ENCODE data around the gene PHACTR3. TPM values are rescaled to one million over a fixed set of nuclear protein-coding genes. Genes with fewer than 3 reads are reported as not detected.
"Not testable (repeated sequence)": the region's sequence is repeated elsewhere in the genome, so short reads cannot be mapped to it uniquely, and the experiment has no call there.

Gene PHACTR3
- total RNA-seq: not detected in 2 replicates

DNA sequence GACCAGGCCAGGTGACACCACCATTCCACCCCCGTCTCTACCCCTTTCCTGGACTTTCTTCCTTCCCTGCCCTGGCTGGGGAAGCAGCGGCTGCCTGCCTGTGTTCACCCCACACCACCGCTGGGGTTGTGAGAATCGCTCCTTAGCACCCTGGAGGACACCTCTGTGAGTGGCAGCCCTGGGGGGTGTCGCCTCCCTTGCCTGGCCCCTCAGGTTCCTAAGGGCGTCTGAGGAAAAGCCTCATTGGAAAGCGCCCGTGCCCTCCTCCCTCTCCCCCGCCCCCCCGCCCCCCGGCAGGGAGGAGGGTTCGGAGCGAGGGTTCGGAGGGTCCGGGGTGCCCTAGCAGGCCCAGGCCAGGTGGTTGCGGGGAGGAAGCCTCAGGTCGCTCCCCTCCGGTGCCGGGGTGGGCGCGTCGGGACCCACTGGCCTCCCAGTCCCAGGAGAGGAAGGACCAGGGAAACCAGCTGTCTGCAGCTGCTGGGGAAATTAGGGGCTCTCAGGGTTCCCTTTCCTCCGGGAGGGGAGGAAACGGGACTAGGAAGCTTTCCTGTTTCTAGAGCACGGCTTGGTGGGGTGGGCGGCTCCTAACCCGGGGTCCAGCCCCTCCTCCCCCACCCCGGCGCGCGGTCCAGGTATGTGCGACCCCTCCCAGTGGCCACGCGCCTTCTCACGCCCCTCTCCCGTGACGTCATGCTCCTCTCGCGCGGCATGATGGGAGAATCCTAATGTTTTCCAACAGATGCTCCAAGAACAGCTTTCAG is at the start of gene PHACTR3:
PHACTR3 (plus strand) TSS at position 760 of the 761 bp plus-strand sequence. CDS start 475 bp downstream, outside the sequence.
- intact Hi-C loops (cut with micrococcal nuclease): no loop called here

DNA sequence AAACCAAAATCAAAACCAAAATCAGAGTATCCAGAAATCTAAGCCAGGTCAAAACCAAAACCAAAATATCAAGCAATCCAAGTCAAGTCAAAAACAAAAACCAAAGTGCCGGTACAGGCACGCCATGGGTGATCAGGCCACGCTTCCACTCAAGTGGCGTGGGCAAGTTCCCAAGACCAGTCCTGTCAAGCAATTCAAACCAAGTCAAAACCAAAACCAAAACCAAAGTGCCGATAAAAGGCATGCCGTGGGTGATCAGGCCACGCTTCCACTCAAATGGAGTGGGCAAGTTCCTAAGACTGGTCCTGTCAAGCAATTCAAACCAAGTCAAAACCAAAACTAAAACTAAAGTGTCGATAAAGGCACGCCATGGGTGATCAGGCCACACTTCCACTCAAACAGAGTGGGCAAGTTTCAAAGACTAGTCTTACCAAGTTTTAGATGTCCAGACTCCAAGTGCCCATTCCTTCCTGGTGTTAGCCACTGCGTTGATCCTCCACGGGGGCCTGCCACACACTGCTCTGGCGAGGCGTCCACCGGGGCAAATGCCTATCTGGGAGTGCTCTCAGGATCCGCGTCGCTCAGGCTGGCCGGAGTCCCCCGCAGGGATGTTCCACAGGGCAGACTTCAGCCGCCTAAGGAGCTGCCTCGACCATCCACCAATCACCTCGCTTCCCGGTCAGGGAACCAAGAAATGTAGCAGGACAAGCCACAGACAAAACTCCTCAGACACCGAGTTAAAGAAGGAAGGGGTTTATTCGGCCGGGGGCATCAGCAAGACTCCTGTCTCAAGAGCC is 46.4 kb upstream of the PHACTR3 start:
- intact Hi-C loops (cut with micrococcal nuclease): not testable (repeated sequence)

DNA sequence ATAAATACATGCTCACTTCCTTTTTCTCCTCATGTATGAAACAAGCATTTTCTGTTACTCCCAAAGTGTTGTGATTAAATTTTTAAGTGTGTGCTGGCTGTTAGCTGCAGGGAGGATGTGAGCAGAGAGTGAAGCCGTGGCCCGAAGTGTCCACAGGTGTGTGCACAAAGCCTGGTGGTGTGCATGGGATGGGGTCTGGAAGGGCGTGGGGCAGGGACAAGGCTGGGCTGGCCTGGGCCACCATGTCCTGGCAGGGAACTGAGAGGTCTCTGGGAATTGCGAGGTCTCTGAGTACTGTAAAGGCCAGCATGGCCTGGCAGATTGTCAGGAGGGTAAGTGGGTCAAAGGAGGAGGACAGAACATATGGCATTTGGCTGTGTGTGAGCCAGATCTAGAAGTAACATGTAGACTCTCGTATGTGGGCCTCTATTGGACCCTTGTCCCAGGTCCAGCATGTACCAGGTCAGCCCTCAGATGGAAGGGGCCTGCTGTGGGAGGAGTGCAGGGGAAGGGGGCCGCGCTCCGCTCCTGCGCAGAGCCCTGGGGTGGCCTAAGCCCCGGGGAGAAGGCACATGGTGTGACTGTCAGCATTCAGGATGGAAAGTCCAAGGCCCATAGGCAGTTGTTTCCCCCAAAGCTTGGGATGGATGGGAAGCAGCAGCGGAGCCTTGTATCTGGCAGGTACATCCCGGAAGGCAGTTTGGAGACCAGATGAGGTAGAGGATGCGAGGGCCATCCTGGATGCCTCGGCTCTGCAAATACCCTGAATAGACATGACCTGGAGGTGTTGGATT is 45.1 kb upstream of the PHACTR3 start:
- intact Hi-C loops (cut with micrococcal nuclease): no loop called here

DNA sequence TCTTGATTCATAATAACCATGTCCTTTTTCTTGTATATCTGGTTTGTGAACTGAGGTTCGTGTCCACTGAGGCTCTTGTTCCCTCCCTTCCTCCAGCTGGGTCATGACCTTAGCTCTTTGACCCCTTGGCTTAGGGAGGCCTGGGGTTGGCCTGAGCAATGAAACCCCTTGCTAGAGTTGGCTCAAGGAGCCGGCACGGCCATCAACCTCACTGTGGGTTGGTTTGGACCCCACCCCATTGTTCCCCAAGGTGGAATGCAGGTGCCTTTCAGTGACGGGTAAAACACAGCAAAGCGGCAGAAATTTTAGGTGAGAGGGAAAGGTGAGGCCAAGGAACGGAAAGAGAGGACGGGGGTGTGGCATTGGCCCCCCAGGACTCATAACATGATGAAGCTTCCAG is 44.5 kb upstream of the PHACTR3 start:
- intact Hi-C loops (cut with micrococcal nuclease): no loop called here

DNA sequence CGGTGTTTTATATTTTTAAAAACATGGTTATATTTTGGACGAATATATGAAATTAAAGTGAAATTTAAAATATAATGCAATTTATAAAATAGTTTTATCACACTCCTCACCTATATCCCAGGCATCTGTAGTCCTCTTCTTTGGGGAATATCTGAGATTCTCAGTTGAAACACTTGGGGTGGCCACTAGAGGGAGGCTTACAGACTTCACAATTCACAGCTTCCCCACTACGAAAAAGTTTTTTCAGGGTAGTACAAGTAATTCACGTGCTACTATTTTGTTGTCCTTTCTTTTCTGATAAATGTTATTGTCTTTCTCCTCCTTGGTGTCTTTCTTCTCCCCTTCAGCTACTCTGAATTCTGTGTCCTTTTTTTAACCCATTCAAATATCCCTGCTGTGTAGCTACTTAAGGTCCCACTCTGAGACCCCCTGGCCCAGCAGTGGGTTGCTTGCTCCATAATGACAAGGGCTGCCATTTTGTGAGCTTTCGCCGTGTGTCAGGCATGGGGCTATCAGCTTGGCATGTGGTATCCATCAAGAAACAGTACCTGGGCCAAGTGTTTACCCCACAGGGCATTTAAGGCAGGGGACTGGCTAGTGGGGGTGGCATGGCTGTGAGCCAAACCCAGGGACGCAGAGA is 43.6 kb upstream of the PHACTR3 start:
- intact Hi-C loops (cut with micrococcal nuclease): no loop called here

DNA sequence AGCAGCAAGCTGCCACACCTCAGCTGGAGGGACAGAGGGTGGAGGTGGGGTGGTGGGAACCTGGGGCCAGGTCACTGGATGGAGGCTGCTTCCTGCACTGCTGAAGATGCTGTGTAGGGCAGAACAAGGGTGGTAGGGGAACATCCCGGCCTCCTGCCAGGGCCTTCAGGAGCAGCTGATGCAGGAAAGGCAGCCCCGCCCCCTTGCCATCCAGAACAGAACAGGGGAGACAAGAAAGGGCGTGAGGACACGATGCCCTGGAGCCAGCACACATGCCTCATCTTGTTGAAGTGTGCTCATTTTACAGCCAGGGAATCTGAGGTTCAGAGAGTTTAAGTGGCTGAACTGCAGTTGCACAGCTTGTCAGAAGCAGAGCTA is 43.1 kb upstream of the PHACTR3 start:
- intact Hi-C loops (cut with micrococcal nuclease): no loop called here

DNA sequence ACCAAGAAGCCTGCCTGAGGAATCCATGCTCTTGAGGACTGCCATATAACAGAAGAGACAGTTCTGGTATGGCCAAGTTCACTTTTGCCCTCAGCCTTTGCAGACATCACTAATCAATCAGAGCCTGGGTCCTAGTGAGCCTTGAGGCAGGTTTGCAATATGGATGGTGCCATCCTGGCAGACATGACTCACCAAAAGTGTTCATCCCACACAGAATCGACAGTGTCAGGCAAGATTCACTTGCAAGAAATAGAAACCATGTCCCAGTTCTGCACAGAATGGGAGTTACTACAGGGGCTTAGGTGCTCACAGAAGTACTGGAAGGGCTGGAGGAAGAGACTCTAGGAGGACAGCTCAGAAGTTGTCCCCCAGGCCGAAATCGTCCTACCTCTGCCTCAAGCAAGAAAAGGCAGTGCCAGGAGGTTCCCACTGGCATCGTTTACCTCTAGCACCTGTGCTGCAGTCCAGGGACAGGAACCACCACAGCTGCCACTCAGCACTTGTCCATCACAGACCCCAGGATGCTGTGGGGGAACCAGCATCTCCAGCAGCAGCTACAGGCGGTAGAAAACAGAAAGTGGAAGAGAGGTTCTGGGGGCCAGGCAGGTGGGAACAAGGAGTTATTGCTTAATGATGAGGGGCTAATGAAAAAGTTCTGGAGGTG is 42.6 kb upstream of the PHACTR3 start:
- intact Hi-C loops (cut with micrococcal nuclease): no loop called here

DNA sequence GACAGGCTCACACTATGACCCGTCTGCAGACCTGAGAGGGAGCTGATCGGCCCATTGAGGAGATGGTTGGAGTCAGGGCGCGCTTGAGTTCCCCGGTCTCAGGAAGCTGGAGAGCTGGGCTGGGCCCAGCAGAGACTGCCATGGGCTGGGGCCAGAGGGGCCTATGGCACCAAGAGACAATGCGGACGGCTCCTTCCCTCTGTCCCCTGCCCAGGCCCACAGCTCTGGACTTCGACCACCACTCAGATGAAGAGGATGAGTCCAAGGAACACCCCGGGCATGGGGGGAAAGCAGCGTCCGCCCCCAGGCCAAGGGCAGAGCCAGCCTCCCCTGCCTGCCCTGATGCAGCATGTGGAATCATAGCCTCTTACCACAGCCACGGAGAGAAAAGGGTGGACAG is 40.2 kb upstream of the PHACTR3 start:
- intact Hi-C loops (cut with micrococcal nuclease): no loop called here

DNA sequence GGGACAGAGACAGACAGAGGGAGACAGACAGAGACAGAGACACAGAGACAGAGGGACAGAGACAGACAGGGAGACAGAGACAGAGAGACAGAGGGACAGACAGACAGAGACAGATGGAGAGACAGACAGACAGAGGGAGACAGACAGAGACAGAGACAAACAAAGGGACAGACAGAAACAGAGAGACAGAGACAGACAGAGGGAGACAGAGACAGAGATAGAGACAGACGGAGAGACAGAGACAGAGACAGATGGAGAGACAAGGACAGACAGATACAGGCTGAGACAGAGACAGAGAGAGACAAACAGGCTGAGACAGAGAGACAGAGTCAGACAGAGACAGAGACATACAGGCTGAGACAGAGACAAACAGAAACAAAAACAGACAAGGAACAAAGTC is 39.4 kb upstream of the PHACTR3 start:
- intact Hi-C loops (cut with micrococcal nuclease): no loop called here

DNA sequence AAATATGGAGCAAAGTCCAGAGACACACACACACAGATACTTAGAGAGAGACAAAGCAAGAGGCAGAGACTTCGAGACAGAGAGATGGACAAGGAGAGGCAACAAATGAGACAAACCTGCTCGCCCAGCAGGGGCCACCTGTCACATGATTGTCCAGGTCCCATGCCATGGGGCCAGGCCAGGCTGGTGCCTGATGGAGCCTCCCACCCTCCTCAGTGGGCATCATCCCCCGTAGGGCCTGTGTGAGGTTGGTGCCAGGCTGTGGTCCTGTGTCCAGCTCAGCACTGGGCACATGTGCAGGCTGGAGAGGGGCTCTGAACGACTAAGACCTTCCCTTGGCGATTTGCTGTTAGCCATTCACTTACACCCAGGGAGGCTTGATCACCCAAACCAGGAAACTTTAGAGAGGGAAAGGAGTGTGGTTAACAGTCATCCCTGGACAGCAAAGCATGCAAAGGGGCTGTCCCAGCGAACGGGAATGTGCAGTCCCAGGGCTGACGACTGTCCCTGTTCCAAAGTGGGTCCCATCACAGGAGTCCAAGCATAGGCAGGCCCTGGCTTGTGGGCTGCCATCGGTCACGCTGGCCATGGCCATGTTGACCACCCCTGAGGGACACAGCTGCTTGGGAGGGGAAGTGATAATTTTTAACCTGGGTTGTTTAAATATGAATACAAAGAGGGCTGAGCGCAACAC is 38.4 kb upstream of the PHACTR3 start:
- intact Hi-C loops (cut with micrococcal nuclease): no loop called here

DNA sequence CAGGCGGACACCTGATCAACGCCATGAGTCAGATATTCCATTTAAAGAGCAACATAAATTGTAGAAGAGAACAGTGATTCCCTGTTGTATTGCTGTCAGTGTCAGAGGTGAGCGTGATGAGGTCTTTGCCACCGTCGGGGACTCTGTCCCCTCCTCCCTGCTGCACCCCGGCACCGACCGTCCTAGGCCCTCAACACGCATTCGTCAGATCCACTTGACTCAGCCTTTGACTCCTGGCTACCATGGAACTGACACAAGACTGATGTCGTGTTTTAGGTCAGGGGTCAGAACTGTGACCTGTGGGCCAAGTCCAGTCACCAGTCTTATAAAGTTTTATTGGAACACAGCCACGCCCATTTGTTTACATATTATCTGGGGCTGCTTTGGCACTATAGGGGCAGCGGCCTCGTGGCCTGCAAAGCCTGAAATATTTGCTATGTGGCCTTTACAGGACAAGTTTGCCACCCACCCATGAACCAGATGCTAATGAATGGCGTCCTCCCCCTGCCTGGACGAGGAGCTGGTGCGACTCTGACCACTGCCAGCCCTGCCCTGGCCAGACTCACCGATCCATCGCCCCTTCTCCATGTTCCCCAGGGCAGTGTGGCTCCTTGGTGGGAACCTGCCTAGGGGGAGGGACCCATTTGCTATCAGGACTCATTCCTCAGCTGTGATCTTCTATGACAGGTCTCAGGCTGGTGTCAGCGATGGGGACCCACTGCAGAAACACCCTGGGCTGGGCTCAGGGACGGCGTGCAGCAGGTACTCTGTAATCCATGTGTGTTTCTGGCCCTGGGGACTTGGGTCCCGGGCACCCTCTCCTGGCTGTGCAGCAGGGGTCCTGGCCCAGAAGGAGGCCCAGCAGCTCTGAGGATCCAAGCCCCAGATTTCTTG is 37.5 kb upstream of the PHACTR3 start:
- intact Hi-C loops (cut with micrococcal nuclease): no loop called here

DNA sequence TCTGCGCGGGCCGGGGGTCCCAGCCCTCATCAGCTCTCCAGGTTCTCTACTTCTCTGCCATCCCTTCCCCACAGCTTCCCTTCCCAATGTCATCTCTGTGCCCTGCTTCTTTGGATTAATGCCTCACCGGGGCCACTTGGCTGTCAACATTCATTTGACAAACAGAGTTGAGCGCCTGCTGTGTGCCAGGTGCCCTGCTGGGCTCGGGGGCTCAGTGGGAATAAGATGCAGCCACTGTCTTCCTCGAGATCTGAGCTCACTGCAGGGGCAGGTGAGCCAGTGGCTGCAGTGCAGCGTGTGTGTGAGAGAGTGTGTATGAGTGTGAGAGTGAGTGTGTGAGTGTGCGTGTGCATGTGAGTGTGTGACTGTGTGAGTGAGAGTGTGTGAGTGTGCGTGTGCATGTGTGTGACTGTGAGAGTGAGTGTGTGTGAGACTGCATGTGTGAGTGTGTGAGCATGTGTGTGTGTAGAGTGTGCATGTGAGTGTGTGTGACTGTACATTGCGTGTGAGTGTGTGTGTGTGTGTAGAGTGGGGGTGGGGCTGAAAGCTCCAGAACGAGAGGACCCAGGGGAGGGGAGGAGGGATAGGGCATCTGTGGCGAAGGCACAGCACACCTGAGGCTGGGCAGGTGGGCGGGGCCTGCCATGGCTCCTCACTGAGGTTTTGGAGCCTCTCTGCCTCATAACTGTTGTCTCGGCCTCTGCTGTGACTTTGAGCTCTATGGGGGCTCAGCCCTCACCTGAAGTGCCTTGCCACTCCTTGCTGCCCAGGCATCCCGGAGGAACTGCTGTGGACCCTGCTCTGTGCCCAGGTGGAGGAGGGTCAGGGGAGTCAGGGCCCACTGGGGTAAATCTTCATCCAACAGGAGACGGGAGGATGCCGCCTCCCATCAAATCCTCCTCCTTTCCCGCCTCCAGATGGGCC is 36.5 kb upstream of the PHACTR3 start:
- intact Hi-C loops (cut with micrococcal nuclease): no loop called here

DNA sequence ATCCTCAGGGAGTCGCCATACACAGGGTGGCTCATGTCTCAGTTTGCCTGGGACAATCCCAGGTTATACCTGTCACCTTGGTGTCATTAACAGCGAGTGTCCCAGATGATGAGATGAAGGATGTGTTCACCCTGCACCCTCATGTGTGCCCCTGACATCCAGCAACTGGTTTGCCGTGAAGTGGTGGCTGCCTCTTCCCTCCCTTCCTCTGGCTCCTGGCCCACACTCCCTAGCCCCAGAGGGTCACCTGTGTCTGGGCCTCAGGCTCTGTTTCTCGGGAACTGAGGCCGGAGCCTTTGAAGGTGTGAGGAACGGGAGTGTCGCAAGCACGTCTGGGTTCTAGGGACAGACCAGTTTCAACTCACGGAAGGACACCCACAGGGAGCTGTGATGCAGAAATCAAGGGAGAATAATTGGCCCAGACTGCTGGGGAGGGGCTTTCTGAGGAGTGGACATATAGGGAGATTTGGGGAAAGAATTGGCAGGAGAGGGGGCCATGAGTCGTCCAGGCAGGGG is 35.8 kb upstream of the PHACTR3 start:
- intact Hi-C loops (cut with micrococcal nuclease): no loop called here

DNA sequence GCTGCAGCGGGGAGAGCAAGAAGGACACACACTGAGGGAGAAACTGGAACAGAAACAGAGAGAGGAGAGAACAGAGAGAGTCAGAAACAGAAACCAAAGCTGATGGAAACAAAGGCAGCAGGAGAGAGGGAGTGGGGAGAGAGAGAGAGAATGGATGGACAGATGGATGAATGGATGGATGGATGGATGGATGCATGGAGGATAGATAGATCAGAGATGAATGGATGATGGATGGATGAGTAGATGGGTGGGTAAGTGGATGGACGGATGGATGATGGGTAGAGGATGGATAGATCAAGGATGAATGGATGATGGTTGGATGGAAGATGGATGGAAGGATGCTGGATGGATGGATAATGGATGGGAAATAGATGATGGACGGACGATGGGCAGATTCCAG is 35.0 kb upstream of the PHACTR3 start:
- intact Hi-C loops (cut with micrococcal nuclease): no loop called here

DNA sequence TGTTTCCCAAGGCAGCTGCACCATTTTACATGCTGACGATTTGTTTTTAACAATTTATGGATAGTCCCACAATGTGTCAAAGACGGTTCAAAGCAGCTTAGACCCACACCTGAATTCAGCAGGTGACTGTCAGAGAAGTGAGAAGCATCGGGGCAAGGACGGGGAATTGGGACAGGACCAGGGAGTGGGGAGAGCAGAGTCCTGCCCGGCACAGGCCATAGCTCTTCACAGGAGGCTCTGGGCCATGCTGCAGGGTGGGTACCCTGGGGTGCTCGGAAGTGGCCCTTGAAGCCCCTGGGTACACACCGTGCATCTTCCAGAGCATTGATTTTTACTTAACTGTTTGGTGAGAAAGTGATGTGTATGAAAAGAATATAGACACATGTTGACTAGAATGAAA is 33.2 kb upstream of the PHACTR3 start:
- intact Hi-C loops (cut with micrococcal nuclease): no loop called here

DNA sequence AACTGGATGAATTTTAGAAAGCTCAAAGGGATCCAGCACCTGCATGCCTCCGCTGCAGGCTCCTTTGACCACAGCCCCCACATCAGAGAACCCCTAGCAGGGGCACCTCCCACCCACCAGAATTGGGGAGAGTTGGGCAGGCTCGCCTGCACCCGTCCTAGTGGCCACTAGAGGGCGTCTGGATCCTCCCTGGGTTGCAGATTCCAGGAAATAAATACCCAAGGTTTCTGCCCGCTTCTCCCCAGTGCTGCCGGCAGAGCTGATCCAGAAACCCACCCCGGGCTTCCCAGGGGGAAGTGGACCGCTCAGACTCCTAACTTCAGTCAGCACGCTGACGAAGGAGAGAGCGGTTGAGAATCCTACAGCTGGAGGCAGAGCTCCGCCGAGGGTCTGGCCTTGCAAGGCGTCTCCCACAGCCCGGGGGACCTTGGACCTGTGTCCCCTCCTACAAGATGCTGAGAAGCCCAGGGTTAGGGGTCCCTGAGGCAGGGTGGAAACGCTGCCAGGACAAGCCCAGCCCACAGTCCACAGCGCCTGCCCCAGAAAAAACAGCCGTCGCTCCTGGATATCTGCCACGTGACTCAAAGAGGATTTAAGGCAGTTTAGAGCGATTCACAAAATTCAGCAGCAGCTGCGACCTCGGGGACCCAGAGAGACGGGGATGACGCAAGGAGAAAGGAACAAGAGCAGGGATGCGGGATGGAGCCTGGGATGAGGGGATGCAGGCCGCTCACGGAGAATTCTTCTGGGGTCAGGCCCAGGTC is 32.6 kb upstream of the PHACTR3 start:
- intact Hi-C loops (cut with micrococcal nuclease): no loop called here

DNA sequence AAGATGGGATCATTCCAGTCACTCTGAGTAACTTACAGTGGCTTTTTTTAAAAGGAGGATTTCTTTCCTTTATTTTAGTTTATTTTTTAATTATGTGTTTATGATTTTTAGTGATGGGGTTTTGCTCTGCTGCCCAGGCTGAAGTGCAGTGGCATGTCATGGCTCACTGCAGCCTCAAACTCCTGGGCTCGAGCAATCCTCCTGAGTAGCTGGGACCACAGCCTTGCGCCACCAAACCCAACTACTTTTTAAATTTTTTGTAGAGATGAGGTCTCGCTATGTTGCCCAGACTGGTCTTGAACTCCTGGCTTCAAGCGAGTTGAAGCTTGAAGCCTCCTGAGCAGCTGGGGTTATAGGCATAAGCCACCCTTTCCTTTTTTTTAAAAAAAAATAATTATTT is 31.8 kb upstream of the PHACTR3 start:
- intact Hi-C loops (cut with micrococcal nuclease): no loop called here

Measured in T-helper 2 cell treated with Interferon-gamma antibody and Interleukin-4, amounts not matched to agents 100 ng/mL and 5 ng/mL, for 36 hours (primary cell).